Measurements from ENCODE around the gene BEX4. TPM values are rescaled to one million over a fixed set of nuclear protein-coding genes. Genes with fewer than 3 reads are reported as not detected.

BEX4 gene
- total and polyA plus RNA-seq, 9 of the 15 experiments (the other 6 are each of a cell fraction or from before 2014, with no cell fraction given) = 74.6 to 399 (median 154) TPM

GRCh38 chrX:103254171-103254824 lies 39.4 kb downstream of the BEX4 start (continued):
- TF ChIP-seq CEBPG (CRISPR knock-in tag; IDR thresholded peaks at IDR 0.05) (no peak), CEBPG (tag; conservative IDR thresholded peaks at IDR 0.05 in 1 of 2, IDR thresholded peaks at IDR 0.05 in 1 of 2) (no peak), MCM7 (IDR thresholded peaks at IDR 0.05) (no peak), U2AF1 (optimal IDR thresholded peaks at IDR 0.05; ENCODE audit: low read depth, low read length) (no peak), SAP30 (IDR thresholded peaks at IDR 0.05; ENCODE audit: borderline replicate concordance, insufficient read depth, low read depth, low read length, poor library complexity, severe bottlenecking) (no peak), NR2C2 (CRISPR knock-in tag; IDR thresholded peaks at IDR 0.05) (no peak), NR2C2 (tag; IDR thresholded peaks at IDR 0.05) (peak; percentile 23; the same call in 1 of the 2 replicates), CBFB (CRISPR knock-in tag; IDR thresholded peaks at IDR 0.05) (no peak), TEAD4 (IDR thresholded peaks at IDR 0.05; ENCODE audit: low read length) (no peak), TEAD4 (CRISPR knock-in tag; IDR thresholded peaks at IDR 0.05; ENCODE audit: borderline replicate concordance) (no peak), RBFOX2 (IDR thresholded peaks at IDR 0.05; ENCODE audit: low read depth, low read length) (peak; percentile 56; the same call in 1 of the 2 replicates), GMEB1 (CRISPR knock-in tag; IDR thresholded peaks at IDR 0.05) (no peak), ZBTB7A (IDR thresholded peaks at IDR 0.05; ENCODE audit: borderline replicate concordance, control insufficient read depth, low read depth, low read length) (peak; percentile 88; the same call in 1 of the 2 replicates), CBX5 (IDR thresholded peaks at IDR 0.05; ENCODE audit: borderline replicate concordance, low read depth) (no peak), ARID3B (CRISPR knock-in tag; IDR thresholded peaks at IDR 0.05; ENCODE audit: borderline replicate concordance) (no peak), EHMT2 (IDR thresholded peaks at IDR 0.05) (no peak)
- TF ChIP-seq, protein P1, sequence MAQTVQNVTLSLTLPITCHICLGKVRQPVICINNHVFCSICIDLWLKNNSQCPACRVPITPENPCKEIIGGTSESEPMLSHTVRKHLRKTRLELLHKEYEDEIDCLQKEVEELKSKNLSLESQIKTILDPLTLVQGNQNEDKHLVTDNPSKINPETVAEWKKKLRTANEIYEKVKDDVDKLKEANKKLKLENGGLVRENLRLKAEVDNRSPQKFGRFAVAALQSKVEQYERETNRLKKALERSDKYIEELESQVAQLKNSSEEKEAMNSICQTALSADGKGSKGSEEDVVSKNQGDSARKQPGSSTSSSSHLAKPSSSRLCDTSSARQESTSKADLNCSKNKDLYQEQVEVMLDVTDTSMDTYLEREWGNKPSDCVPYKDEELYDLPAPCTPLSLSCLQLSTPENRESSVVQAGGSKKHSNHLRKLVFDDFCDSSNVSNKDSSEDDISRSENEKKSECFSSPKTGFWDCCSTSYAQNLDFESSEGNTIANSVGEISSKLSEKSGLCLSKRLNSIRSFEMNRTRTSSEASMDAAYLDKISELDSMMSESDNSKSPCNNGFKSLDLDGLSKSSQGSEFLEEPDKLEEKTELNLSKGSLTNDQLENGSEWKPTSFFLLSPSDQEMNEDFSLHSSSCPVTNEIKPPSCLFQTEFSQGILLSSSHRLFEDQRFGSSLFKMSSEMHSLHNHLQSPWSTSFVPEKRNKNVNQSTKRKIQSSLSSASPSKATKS (CRISPR knock-in tag; IDR thresholded peaks at IDR 0.05) = no peak
- TF ChIP-seq, protein P2, sequence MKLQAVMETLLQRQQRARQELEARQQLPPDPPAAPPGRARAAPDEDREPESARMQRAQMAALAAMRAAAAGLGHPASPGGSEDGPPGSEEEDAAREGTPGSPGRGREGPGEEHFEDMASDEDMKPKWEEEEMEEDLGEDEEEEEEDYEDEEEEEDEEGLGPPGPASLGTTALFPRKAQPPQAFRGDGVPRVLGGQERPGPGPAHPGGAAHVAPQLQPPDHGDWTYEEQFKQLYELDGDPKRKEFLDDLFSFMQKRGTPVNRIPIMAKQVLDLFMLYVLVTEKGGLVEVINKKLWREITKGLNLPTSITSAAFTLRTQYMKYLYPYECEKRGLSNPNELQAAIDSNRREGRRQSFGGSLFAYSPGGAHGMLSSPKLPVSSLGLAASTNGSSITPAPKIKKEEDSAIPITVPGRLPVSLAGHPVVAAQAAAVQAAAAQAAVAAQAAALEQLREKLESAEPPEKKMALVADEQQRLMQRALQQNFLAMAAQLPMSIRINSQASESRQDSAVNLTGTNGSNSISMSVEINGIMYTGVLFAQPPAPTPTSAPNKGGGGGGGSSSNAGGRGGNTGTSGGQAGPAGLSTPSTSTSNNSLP (IDR thresholded peaks at IDR 0.05; ENCODE audit: borderline replicate concordance, low read depth, low read length) = no peak
- TF ChIP-seq, protein P3, sequence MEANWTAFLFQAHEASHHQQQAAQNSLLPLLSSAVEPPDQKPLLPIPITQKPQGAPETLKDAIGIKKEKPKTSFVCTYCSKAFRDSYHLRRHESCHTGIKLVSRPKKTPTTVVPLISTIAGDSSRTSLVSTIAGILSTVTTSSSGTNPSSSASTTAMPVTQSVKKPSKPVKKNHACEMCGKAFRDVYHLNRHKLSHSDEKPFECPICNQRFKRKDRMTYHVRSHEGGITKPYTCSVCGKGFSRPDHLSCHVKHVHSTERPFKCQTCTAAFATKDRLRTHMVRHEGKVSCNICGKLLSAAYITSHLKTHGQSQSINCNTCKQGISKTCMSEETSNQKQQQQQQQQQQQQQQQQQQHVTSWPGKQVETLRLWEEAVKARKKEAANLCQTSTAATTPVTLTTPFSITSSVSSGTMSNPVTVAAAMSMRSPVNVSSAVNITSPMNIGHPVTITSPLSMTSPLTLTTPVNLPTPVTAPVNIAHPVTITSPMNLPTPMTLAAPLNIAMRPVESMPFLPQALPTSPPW (CRISPR knock-in tag; IDR thresholded peaks at IDR 0.05) = peak; percentile 19; the same call in 1 of the 2 replicates

All from K562 (cell line).